ENCODE data around the gene PTK6.

DNA sequence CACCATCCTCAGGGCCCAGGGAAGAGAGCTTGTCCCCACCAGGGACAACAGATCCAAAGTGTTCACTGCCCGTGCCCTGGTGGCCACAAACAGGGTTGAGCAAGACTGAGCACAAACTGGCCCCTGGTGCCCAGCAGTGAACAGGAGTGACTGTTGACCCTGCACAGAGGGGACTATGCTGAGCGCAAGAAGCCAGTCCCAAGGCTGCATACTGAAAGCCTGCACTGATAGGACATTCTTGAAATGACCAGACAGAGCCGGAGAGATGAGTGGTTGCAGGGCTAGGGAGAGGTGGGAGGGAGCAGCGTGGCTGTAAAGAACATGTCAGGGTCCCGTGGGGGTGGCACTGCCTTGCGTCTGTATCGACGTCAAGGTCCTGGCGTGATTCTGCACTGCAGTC is 13.9 kb upstream of the PTK6 start:
- TF ChIP-seq, protein P1, sequence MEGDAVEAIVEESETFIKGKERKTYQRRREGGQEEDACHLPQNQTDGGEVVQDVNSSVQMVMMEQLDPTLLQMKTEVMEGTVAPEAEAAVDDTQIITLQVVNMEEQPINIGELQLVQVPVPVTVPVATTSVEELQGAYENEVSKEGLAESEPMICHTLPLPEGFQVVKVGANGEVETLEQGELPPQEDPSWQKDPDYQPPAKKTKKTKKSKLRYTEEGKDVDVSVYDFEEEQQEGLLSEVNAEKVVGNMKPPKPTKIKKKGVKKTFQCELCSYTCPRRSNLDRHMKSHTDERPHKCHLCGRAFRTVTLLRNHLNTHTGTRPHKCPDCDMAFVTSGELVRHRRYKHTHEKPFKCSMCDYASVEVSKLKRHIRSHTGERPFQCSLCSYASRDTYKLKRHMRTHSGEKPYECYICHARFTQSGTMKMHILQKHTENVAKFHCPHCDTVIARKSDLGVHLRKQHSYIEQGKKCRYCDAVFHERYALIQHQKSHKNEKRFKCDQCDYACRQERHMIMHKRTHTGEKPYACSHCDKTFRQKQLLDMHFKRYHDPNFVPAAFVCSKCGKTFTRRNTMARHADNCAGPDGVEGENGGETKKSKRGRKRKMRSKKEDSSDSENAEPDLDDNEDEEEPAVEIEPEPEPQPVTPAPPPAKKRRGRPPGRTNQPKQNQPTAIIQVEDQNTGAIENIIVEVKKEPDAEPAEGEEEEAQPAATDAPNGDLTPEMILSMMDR (conservative IDR thresholded peaks at IDR 0.05; ENCODE audit: low read length): no peak
- no peak for TF ChIP-seq EZH2phosphoT487 (IDR thresholded peaks at IDR 0.05; ENCODE audit: borderline replicate concordance, low read depth, low read length)
